Glutamatergic neuron (in vitro differentiated cells): ENCODE measurements around the gene TDRD9. TPM values are rescaled to one million over a fixed set of nuclear protein-coding genes. Genes with fewer than 3 reads are reported as not detected.

ENCODE experiments used
- DNase-seq: peaks from one replicate; pipeline ENCODE4 v3.0.0; 2022
- H3K27ac Mint-ChIP-seq: one replicate; pipeline ENCODE4 v1.8.0; 2020; ENCODE audit warnings: mild to moderate bottlenecking, mixed read lengths, inconsistent platforms; ENCODE audit not compliant: unreplicated experiment
- H3K27me3 Mint-ChIP-seq: one replicate; pipeline ENCODE4 v1.8.0; 2020; ENCODE audit warnings: mild to moderate bottlenecking, moderate library complexity, mixed read lengths, inconsistent platforms; ENCODE audit not compliant: unreplicated experiment
- H3K36me3 Mint-ChIP-seq: one replicate; pipeline ENCODE4 v1.8.0; 2020; ENCODE audit warnings: mild to moderate bottlenecking, mixed read lengths, inconsistent platforms; ENCODE audit not compliant: unreplicated experiment
- H3K4me1 Mint-ChIP-seq: one replicate; pipeline ENCODE4 v1.8.0; 2020; ENCODE audit warnings: mild to moderate bottlenecking, low read depth, mixed read lengths, inconsistent platforms; ENCODE audit not compliant: unreplicated experiment
- H3K4me3 Mint-ChIP-seq: one replicate; pipeline ENCODE4 v1.8.0; 2020; ENCODE audit warnings: mild to moderate bottlenecking, mixed read lengths, inconsistent platforms; ENCODE audit not compliant: unreplicated experiment
- H3K9me3 Mint-ChIP-seq: one replicate; pipeline ENCODE4 v1.8.0; 2020; ENCODE audit warnings: mild to moderate bottlenecking, moderate library complexity, mixed read lengths, inconsistent platforms; ENCODE audit not compliant: unreplicated experiment
- CTCF ChIP-seq: fragments of 200-600 bp; sonication (generic); IDR thresholded peaks from one replicate; pipeline ENCODE4 v1.5.0; 2021; ENCODE audit not compliant: partially characterized antibody, unreplicated experiment
- total RNA-seq: library from RNA; stranded (reverse); fragmentation: NEBNext Ultra II Directional; extraction: Animal tissue kit (Norgen Biotek cat#: 25700); gene quantifications from one replicate; pipeline ENCODE4 v1.2.1, GENCODE V29; 2021; ENCODE audit not compliant: unreplicated experiment

The TDRD9 gene
- total RNA-seq, 1 donor from 2014 or later: not detected

- H3K27ac Mint-ChIP-seq: no peak overlapping the region
- H3K4me1 Mint-ChIP-seq: no peaks in the 10 kb centered on the region
- H3K27me3 Mint-ChIP-seq: no peaks in the 10 kb centered on the region
- no peak overlapping the region for H3K4me3 Mint-ChIP-seq
- TF ChIP-seq CTCF: no peak
- H3K9me3 Mint-ChIP-seq: peaks cover 2% of the 10 kb centered on the region
- no peaks in the 10 kb centered on the region for H3K36me3 Mint-ChIP-seq
- no peak for DNase-seq
These were observed 18.7 kb downstream of the TDRD9 start for GRCh38 chr14:103946975-103947374.

GRCh38 chr14:103948442-103948841, 20.2 kb downstream of the TDRD9 start:
- Mint-ChIP-seq H3K9me3 (peaks cover 2% of the 10 kb centered on the region), H3K27me3 (no peaks in the 10 kb centered on the region), H3K4me3 (no peak overlapping the region), H3K4me1 (no peaks in the 10 kb centered on the region), H3K36me3 (no peaks in the 10 kb centered on the region), H3K27ac (no peak overlapping the region)
- DNase-seq: no peak
- TF ChIP-seq CTCF: no peak

- Mint-ChIP-seq H3K27me3 (no peaks in the 10 kb centered on the region), H3K4me3 (no peak overlapping the region), H3K27ac (no peak overlapping the region), H3K4me1 (no peaks in the 10 kb centered on the region), H3K36me3 (no peaks in the 10 kb centered on the region), H3K9me3 (peaks cover 2% of the 10 kb centered on the region)
- TF ChIP-seq CTCF: no peak
- no peak for DNase-seq
These were observed 21.0 kb downstream of the TDRD9 start for GRCh38 chr14:103949131-103949790.

GRCh38 chr14:103960457-103961055, 32.3 kb downstream of the TDRD9 start:
- Mint-ChIP-seq H3K4me1 (no peaks in the 10 kb centered on the region), H3K36me3 (no peaks in the 10 kb centered on the region), H3K27me3 (no peaks in the 10 kb centered on the region), H3K9me3 (no peaks in the 10 kb centered on the region), H3K27ac (no peak overlapping the region), H3K4me3 (no peak overlapping the region)
- no peak for DNase-seq
- no peak for TF ChIP-seq CTCF

- H3K4me3 Mint-ChIP-seq: no peak overlapping the region
- H3K27me3 Mint-ChIP-seq: no peaks in the 10 kb centered on the region
- H3K36me3 Mint-ChIP-seq: no peaks in the 10 kb centered on the region
- no peak for DNase-seq
- no peak overlapping the region for H3K27ac Mint-ChIP-seq
- no peaks in the 10 kb centered on the region for H3K4me1 Mint-ChIP-seq
- H3K9me3 Mint-ChIP-seq: no peaks in the 10 kb centered on the region
- no peak for TF ChIP-seq CTCF
These were observed 33.8 kb downstream of the TDRD9 start for GRCh38 chr14:103961928-103962578.
